Measurements from ENCODE around the gene NATD1.

The NATD1 gene

GRCh38 chr17:21285164-21286065 is 32.2 kb upstream of the NATD1 start:
- H3K4me1 ChIP-seq (ENCODE audit: control extremely low read depth in 1 of 4, control insufficient read depth in 4 of 4, insufficient read depth in 4 of 4, low read length in 3 of 4) = peaks cover 10 to 66% (median 62%) of the 10 kb centered on the region in 4 experiments
- DNase-seq = no peak
- peaks cover 0 to 1% (median 0%) of the 10 kb centered on the region in 5 experiments for H3K9me3 ChIP-seq (ENCODE audit: control extremely low read depth in 1 of 5, control insufficient read depth in 4 of 5, insufficient read depth in 2 of 5, low read depth in 1 of 5, low read length in 4 of 5)
- ChIA-PET CTCF (interaction anchor here (1.1 to 2.9 kb wide), 6 partner anchors 9 to 228 kb away, joined by 3 to 16 read pairs (median 4); no protein-coding TSS in a partner anchor), POLR2A (interaction anchor here (0.6 to 1.3 kb wide), 2 partner anchors 10 to 15 kb away, joined by 3 to 4 read pairs; no protein-coding TSS in a partner anchor)
- H3K4me3 ChIP-seq (ENCODE audit: control insufficient read depth in 1 of 7, extremely low read depth in 1 of 7, insufficient read depth in 4 of 7, low read depth in 2 of 7, low read length in 6 of 7) = peak overlapping the region; percentile 82 to 95 (median 91)
- WGBS (ENCODE audit: insufficient coverage) = 4% methylated on average over 15 of the region's 16 CpGs
- peak overlapping the region; percentile 96 to 97 for H3K27ac ChIP-seq (ENCODE audit: insufficient read depth in 1 of 2, low read depth in 1 of 2, low read length in 2 of 2, poor library complexity in 1 of 2, severe bottlenecking in 2 of 2)
- H3K27me3 ChIP-seq (replicated peaks in 2 of 5; ENCODE audit: control insufficient read depth in 4 of 5, insufficient read depth in 5 of 5, low read length in 4 of 5) = no peaks in the 10 kb centered on the region
- peaks cover 0 to 6% (median 0%) of the 10 kb centered on the region in 4 experiments for H3K36me3 ChIP-seq (ENCODE audit: control insufficient read depth in 4 of 4, insufficient read depth in 4 of 4, low read length in 3 of 4)

GRCh38 chr17:21284319-21285163 is 31.3 kb upstream of the NATD1 start, which contains the start of gene MAP2K3:
TSS of gene MAP2K3 (plus strand) at chr17:21284711. CDS start at chr17:21284921, 210 bp downstream.
- 0% methylated on average over 73 of the region's 88 CpGs for WGBS (ENCODE audit: insufficient coverage)
- Histone ChIP-seq H3K27me3 (replicated peaks in 2 of 5; ENCODE audit: control insufficient read depth in 4 of 5, insufficient read depth in 5 of 5, low read length in 4 of 5) (no peaks in the 10 kb centered on the region), H3K36me3 (ENCODE audit: control insufficient read depth in 4 of 4, insufficient read depth in 4 of 4, low read length in 3 of 4) (no peaks in the 10 kb centered on the region), H3K4me3 (ENCODE audit: control insufficient read depth in 1 of 7, extremely low read depth in 1 of 7, insufficient read depth in 4 of 7, low read depth in 2 of 7, low read length in 6 of 7) (peak within 1 kb of the TSS; percentile 82 to 95 (median 91)), H3K4me1 (ENCODE audit: control extremely low read depth in 1 of 4, control insufficient read depth in 4 of 4, insufficient read depth in 4 of 4, low read length in 3 of 4) (peaks cover 10 to 67% (median 60%) of the 10 kb centered on the region in 4 experiments), H3K9me3 (ENCODE audit: control extremely low read depth in 1 of 5, control insufficient read depth in 4 of 5, insufficient read depth in 2 of 5, low read depth in 1 of 5, low read length in 4 of 5) (no peaks in the 10 kb centered on the region), H3K27ac (ENCODE audit: insufficient read depth in 1 of 2, low read depth in 1 of 2, low read length in 2 of 2, poor library complexity in 1 of 2, severe bottlenecking in 2 of 2) (peak within 1 kb of the TSS; percentile 96 to 97)
- CTCF ChIA-PET = interaction anchor here (1.1 kb wide), 2 partner anchors 30 to 229 kb away, joined by 3 to 5 read pairs; no protein-coding TSS in a partner anchor
- POLR2A ChIA-PET = interaction anchor here (1.3 kb wide), 1 partner anchor 9 kb away, joined by 4 read pairs; no protein-coding TSS in a partner anchor
- DNase-seq = peak; percentile 98 to 99 (median 99)

DNA sequence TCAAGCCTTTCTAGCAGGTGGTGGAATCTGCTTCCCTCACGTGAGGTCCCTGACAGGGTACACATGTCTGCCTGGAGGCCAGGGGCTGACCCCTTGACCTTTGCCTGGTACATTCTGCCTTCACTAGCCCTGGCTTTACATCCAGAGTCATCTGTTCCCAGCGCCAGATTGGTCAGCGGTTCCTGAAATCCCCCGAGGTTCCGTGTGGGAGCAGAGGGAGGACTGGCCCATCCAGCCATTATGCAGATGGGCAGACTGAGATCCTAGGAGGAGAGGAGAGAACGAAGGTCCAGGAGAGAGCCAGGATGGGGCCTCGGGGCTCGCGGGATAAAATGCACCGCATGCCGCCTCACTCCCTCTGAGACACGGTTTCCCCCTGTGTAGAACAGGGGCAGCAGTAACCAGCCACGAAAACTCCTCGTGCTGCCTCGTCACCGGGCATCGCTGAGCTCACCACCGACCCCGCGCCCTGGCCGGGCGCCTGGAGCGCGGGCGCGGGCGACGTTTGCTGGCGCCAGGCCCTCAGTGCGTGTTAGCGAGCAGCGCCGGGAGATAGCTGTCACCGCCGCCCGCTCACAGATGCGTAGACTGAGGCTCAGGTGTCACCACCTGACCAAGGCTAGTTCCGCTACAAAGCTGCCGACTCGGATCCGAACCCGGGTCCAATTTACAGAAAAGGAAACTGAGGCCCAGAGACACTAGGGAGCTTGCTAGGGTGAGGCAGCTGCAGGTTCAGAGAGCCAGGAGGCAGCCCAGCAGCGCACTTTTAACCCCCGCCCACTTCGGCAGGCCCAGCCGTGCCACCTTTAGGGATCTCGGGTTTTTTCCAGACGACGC is 30.5 kb upstream of the NATD1 start:
- peak in 2 of 3 donors; percentile 51 to 65 for DNase-seq
- ChIA-PET CTCF (interaction anchor here (2.3 kb wide), 1 partner anchor 10 kb away, joined by 7 read pairs; no protein-coding TSS in a partner anchor), POLR2A (no interaction called here)
- Histone ChIP-seq H3K9me3 (ENCODE audit: control extremely low read depth in 1 of 5, control insufficient read depth in 4 of 5, insufficient read depth in 2 of 5, low read depth in 1 of 5, low read length in 4 of 5) (no peaks in the 10 kb centered on the region), H3K27ac (ENCODE audit: insufficient read depth in 1 of 2, low read depth in 1 of 2, low read length in 2 of 2, poor library complexity in 1 of 2, severe bottlenecking in 2 of 2) (peak overlapping the region in 1 of 2 experiments; percentile 97), H3K36me3 (ENCODE audit: control insufficient read depth in 4 of 4, insufficient read depth in 4 of 4, low read length in 3 of 4) (no peaks in the 10 kb centered on the region), H3K27me3 (replicated peaks in 2 of 5; ENCODE audit: control insufficient read depth in 4 of 5, insufficient read depth in 5 of 5, low read length in 4 of 5) (no peaks in the 10 kb centered on the region), H3K4me1 (ENCODE audit: control extremely low read depth in 1 of 4, control insufficient read depth in 4 of 4, insufficient read depth in 4 of 4, low read length in 3 of 4) (peaks cover 10 to 65% (median 58%) of the 10 kb centered on the region in 4 experiments), H3K4me3 (ENCODE audit: control insufficient read depth in 1 of 7, extremely low read depth in 1 of 7, insufficient read depth in 4 of 7, low read depth in 2 of 7, low read length in 6 of 7) (peak overlapping the region; percentile 43 to 95 (median 87))
- WGBS (ENCODE audit: insufficient coverage) = 14% methylated on average over 40 of the region's 49 CpGs

DNA sequence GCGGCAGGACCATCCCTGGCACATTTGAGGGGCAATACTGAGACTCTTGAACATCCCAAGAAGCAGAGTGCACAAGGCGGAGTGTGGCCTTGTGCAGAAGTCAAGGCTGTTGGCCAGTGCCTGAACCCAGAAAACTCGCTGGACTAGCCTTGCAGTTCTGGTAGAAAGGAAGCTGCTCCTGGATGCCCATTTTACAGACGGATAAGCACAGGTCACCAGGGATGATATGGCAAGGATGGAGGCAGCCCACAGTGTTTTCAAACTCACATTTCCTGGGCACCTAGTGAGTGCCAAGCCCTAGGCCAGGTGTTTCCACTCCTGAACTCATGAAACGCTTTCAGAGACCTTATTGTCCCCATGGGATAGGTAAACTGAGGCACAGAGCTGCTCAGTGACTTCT is 29.6 kb upstream of the NATD1 start:
- Histone ChIP-seq H3K27ac (ENCODE audit: insufficient read depth in 1 of 2, low read depth in 1 of 2, low read length in 2 of 2, poor library complexity in 1 of 2, severe bottlenecking in 2 of 2) (no peak overlapping the region), H3K27me3 (replicated peaks in 2 of 5; ENCODE audit: control insufficient read depth in 4 of 5, insufficient read depth in 5 of 5, low read length in 4 of 5) (no peaks in the 10 kb centered on the region), H3K36me3 (ENCODE audit: control insufficient read depth in 4 of 4, insufficient read depth in 4 of 4, low read length in 3 of 4) (no peaks in the 10 kb centered on the region), H3K4me1 (ENCODE audit: control extremely low read depth in 1 of 4, control insufficient read depth in 4 of 4, insufficient read depth in 4 of 4, low read length in 3 of 4) (peaks cover 12 to 63% (median 54%) of the 10 kb centered on the region in 4 experiments), H3K4me3 (ENCODE audit: control insufficient read depth in 1 of 7, extremely low read depth in 1 of 7, insufficient read depth in 4 of 7, low read depth in 2 of 7, low read length in 6 of 7) (no peak overlapping the region), H3K9me3 (ENCODE audit: control extremely low read depth in 1 of 5, control insufficient read depth in 4 of 5, insufficient read depth in 2 of 5, low read depth in 1 of 5, low read length in 4 of 5) (no peaks in the 10 kb centered on the region)
- WGBS (ENCODE audit: insufficient coverage) = 96% methylated on average over 5 of the region's 5 CpGs
- ChIA-PET CTCF (interaction anchor here (2.3 kb wide), 1 partner anchor 9 kb away, joined by 7 read pairs; no protein-coding TSS in a partner anchor), POLR2A (no interaction called here)
- no peak for DNase-seq

GRCh38 chr17:21282231-21282630 is 29.0 kb upstream of the NATD1 start:
- H3K4me1 ChIP-seq (ENCODE audit: control extremely low read depth in 1 of 4, control insufficient read depth in 4 of 4, insufficient read depth in 4 of 4, low read length in 3 of 4) = peaks cover 10 to 58% (median 48%) of the 10 kb centered on the region in 4 experiments
- CTCF ChIA-PET = interaction anchor here (1.0 to 2.3 kb wide), 2 partner anchors 8 to 230 kb away, joined by 3 to 7 read pairs; no protein-coding TSS in a partner anchor
- H3K27me3 ChIP-seq (replicated peaks in 2 of 5; ENCODE audit: control insufficient read depth in 4 of 5, insufficient read depth in 5 of 5, low read length in 4 of 5) = no peaks in the 10 kb centered on the region
- no peaks in the 10 kb centered on the region for H3K36me3 ChIP-seq (ENCODE audit: control insufficient read depth in 4 of 4, insufficient read depth in 4 of 4, low read length in 3 of 4)
- WGBS (ENCODE audit: insufficient coverage) = 100% methylated on average over 5 of the region's 5 CpGs
- DNase-seq = no peak
- no peak overlapping the region for H3K27ac ChIP-seq (ENCODE audit: insufficient read depth in 1 of 2, low read depth in 1 of 2, low read length in 2 of 2, poor library complexity in 1 of 2, severe bottlenecking in 2 of 2)
- no peak overlapping the region for H3K4me3 ChIP-seq (ENCODE audit: control insufficient read depth in 1 of 7, extremely low read depth in 1 of 7, insufficient read depth in 4 of 7, low read depth in 2 of 7, low read length in 6 of 7)
- POLR2A ChIA-PET = no interaction called here
- H3K9me3 ChIP-seq (ENCODE audit: control extremely low read depth in 1 of 5, control insufficient read depth in 4 of 5, insufficient read depth in 2 of 5, low read depth in 1 of 5, low read length in 4 of 5) = no peaks in the 10 kb centered on the region

DNA sequence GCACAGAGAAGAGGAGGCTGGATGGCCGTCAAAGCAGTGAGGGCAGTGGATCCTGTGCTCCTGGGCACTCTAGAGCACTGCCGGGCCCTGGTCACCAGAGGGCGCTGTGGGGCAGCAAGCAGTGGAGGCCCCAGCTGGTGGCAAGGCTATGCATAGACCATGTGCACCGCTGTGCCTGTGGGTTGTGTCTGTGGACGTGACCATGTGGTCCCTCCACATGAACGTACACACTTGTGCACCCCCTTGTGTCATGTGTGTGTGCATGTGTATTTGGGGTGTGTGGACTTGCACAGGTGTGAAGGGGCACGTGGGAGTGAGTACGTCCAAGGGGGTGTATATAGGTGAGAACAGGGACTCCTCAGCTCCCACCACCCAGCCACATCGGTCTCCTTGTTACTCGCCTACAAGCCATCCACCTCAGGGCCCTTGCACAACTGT is 26.9 kb upstream of the NATD1 start:
- H3K36me3 ChIP-seq (ENCODE audit: control insufficient read depth in 4 of 4, insufficient read depth in 4 of 4, low read length in 3 of 4) = no peaks in the 10 kb centered on the region
- H3K4me3 ChIP-seq (ENCODE audit: control insufficient read depth in 1 of 7, extremely low read depth in 1 of 7, insufficient read depth in 4 of 7, low read depth in 2 of 7, low read length in 6 of 7) = no peak overlapping the region
- peaks cover 0 to 3% (median 0%) of the 10 kb centered on the region in 5 experiments for H3K27me3 ChIP-seq (replicated peaks in 2 of 5; ENCODE audit: control insufficient read depth in 4 of 5, insufficient read depth in 5 of 5, low read length in 4 of 5)
- no peaks in the 10 kb centered on the region for H3K9me3 ChIP-seq (ENCODE audit: control extremely low read depth in 1 of 5, control insufficient read depth in 4 of 5, insufficient read depth in 2 of 5, low read depth in 1 of 5, low read length in 4 of 5)
- no peak overlapping the region for H3K27ac ChIP-seq (ENCODE audit: insufficient read depth in 1 of 2, low read depth in 1 of 2, low read length in 2 of 2, poor library complexity in 1 of 2, severe bottlenecking in 2 of 2)
- DNase-seq = peak; percentile 80 to 89 (median 88)
- 44% methylated on average over 4 of the region's 10 CpGs for WGBS (ENCODE audit: insufficient coverage)
- ChIA-PET POLR2A (no interaction called here), CTCF (interaction anchor here (0.7 to 3.0 kb wide), 17 partner anchors 8 to 237 kb away, joined by 3 to 15 read pairs (median 5); partner anchors contain the start of gene USP22)
- H3K4me1 ChIP-seq (ENCODE audit: control extremely low read depth in 1 of 4, control insufficient read depth in 4 of 4, insufficient read depth in 4 of 4, low read length in 3 of 4) = peaks cover 4 to 52% (median 41%) of the 10 kb centered on the region in 4 experiments

Data from common myeloid progenitor, CD34-positive (primary cell).